ENCODE data around the gene SEMA7A.

DNA sequence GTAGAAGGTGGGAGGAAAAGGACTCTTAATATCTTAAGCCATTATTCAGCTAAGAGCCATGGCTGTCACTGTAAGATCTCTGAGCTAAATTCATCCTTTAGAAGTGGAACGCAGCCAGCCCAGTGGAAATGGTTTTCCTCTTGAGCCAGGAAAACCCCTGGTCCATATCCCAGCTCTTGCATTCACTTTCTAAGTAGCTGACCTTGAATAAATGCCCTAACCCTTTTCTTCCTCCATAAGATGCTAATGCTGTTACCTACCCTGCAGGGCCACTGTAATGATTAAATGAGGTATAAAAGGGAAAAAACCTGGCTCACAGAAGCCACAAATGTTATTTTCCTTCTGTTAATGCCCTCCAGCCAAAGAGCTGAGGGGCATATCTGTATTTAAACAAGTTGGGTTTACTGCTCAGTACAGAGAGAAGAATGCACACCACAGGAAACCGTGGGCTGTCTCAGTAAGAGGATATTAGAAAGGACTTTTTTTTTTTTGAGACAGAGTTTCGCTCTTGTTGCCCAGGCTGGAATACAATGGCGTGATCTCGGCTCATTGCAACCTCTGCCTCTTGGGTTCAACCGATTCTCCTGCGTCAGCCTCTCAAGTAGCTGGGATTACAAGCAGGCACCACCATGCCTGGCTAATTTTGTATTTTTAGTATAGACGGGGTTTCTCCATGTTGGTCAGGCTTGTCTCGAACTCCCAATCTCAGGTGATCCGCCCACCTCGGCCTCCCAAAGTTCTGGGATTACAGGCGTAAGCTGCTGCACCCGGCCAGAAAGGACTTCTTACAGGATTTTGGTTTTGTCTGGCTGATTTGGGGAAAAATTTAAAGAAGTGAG is 20.4 kb upstream of the SEMA7A start:
- no peak for TF ChIP-seq POLR2A (IDR thresholded peaks at IDR 0.05; ENCODE audit: low read depth, low read length)
- no peak for TF ChIP-seq POLR2AphosphoS5 (IDR thresholded peaks at IDR 0.05; ENCODE audit: low read depth, low read length)

All from GM12892 (cell line).